GM19035 (cell line): ENCODE measurements around the gene RGS17.

Experiments
- ATAC-seq: cut with Tn5 transposase; IDR thresholded peaks from one replicate; pipeline ENCODE4 v1.9.1; 2021; ENCODE audit not compliant: unreplicated experiment

Gene RGS17

DNA sequence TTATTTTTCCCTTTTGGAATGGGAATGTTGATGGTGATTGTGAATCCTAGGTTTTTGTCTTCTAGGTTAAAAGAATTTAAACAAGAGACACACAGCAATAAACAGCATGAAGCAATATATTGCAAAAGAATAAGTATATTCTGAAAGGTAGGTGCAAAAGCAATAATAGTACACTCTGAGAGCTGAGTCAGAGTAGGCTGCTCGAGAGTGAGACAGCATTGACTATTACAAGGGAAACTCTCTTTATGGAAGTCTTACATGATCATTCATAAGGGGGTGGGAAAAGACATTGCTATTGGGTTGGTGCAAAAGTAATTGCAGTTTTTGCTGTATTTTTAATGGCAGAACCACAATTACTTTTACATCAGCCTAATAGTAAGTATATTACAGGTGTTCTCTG, 173.3 kb downstream of the RGS17 start:
- no peak for ATAC-seq
